ENCODE results near the gene INPP5J.

Gene INPP5J

DNA sequence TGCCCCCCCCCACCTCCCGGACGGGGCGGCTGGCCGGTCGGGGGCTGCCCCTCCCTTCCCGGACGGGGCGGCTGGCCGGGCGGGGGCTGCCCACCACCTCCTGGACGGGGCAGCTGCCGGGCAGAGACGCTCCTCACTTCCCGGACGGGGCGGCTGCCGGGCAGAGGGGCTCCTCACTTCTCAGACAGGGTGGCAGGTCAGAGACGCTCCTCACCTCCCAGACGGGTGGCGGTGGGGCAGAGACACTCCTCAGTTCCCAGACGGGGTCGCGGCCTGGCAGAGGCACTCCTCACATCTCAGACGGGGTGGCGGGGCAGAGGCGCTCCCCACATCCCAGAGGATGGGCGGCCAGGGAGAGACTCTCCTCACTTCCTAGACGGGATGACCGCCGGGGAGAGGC, 61.2 kb downstream of the INPP5J start:
- no peaks in the 10 kb centered on the region for H3K36me3 ChIP-seq (ENCODE audit: insufficient read depth, low read length)

More for the DNA sequence above, 61.2 kb downstream of the INPP5J start:
- H3K4me1 ChIP-seq (ENCODE audit: insufficient read depth, low read length) = no peaks in the 10 kb centered on the region
- H3K9ac ChIP-seq (ENCODE audit: low read depth, low read length) = no peak overlapping the region
- H3K9me3 ChIP-seq (ENCODE audit: control insufficient read depth, insufficient read depth, low read length) = no peaks in the 10 kb centered on the region
